NCI-H446 treated with DMSO at 0.1 percent for 48 hours (cell line): ENCODE measurements around the gene CCDC63.
"Not testable (repeated sequence)": the region's sequence is repeated elsewhere in the genome, so short reads cannot be mapped to it uniquely, and the experiment has no call there.

Experiments
- DNase-seq: peaks from one replicate; lab custom pipeline; 2025; lab: John Stamatoyannopoulos, UW

CCDC63 gene

GRCh38 chr12:110923192-110923591 lies 76.4 kb downstream of the CCDC63 start:
- DNase-seq: no peak

- DNase-seq: no peak
Measured at GRCh38 chr12:110923692-110924334, 77.0 kb downstream of the CCDC63 start.

- DNase-seq: no peak
Measured at GRCh38 chr12:110927546-110927945, 80.8 kb downstream of the CCDC63 start.

GRCh38 chr12:110928700-110929099 lies 81.9 kb downstream of the CCDC63 start:
- DNase-seq: no peak

GRCh38 chr12:110929818-110930217 lies 83.0 kb downstream of the CCDC63 start:
- no peak for DNase-seq

- DNase-seq: no peak
Measured at GRCh38 chr12:110930348-110931314, 83.8 kb downstream of the CCDC63 start.

GRCh38 chr12:110931315-110931728 lies 84.5 kb downstream of the CCDC63 start:
- DNase-seq: no peak

- DNase-seq: no peak
Measured at GRCh38 chr12:110932046-110932445, 85.3 kb downstream of the CCDC63 start.

GRCh38 chr12:110933326-110933974 lies 86.7 kb downstream of the CCDC63 start:
- DNase-seq: no peak

GRCh38 chr12:110934093-110934852 lies 87.5 kb downstream of the CCDC63 start:
- no peak for DNase-seq

- no peak for DNase-seq
Measured at GRCh38 chr12:110935588-110935987, 88.8 kb downstream of the CCDC63 start.

- no peak for DNase-seq
Measured at GRCh38 chr12:110936367-110937103, 89.7 kb downstream of the CCDC63 start.

GRCh38 chr12:110937104-110937641 lies 90.4 kb downstream of the CCDC63 start:
- peak; percentile 2 for DNase-seq

GRCh38 chr12:110940296-110940695 lies 93.5 kb downstream of the CCDC63 start:
- no peak for DNase-seq

- DNase-seq: no peak
Measured at GRCh38 chr12:110940933-110941332, 94.1 kb downstream of the CCDC63 start.

GRCh38 chr12:110941391-110941790 lies 94.6 kb downstream of the CCDC63 start:
- DNase-seq: no peak

- no peak for DNase-seq
Measured at GRCh38 chr12:110943373-110943772, 96.6 kb downstream of the CCDC63 start.

GRCh38 chr12:110948041-110948440 lies 101.3 kb downstream of the CCDC63 start:
- no peak for DNase-seq

- DNase-seq: not testable (repeated sequence)
Measured at GRCh38 chr12:110950466-110950865, 103.7 kb downstream of the CCDC63 start.

- not testable (repeated sequence) for DNase-seq
Measured at GRCh38 chr12:110950867-110951266, 104.1 kb downstream of the CCDC63 start.
